Measurements from ENCODE around the gene SEPTIN5.
A peak's percentile ranks its signal among the peaks of the same experiment; 100 is the strongest.
"Not testable (repeated sequence)": the region's sequence is repeated elsewhere in the genome, so short reads cannot be mapped to it uniquely, and the experiment has no call there.

The SEPTIN5 gene

GRCh38 chr22:19720150-19720827, 6.0 kb downstream of the SEPTIN5 start:
- no peak for DNase-seq (ENCODE audit: low spot score)

GRCh38 chr22:19720999-19721329, 6.7 kb downstream of the SEPTIN5 start:
- DNase-seq (ENCODE audit: low spot score) = no peak

GRCh38 chr22:19721330-19722177, 7.3 kb downstream of the SEPTIN5 start:
- no peak for DNase-seq (ENCODE audit: low spot score)

DNA sequence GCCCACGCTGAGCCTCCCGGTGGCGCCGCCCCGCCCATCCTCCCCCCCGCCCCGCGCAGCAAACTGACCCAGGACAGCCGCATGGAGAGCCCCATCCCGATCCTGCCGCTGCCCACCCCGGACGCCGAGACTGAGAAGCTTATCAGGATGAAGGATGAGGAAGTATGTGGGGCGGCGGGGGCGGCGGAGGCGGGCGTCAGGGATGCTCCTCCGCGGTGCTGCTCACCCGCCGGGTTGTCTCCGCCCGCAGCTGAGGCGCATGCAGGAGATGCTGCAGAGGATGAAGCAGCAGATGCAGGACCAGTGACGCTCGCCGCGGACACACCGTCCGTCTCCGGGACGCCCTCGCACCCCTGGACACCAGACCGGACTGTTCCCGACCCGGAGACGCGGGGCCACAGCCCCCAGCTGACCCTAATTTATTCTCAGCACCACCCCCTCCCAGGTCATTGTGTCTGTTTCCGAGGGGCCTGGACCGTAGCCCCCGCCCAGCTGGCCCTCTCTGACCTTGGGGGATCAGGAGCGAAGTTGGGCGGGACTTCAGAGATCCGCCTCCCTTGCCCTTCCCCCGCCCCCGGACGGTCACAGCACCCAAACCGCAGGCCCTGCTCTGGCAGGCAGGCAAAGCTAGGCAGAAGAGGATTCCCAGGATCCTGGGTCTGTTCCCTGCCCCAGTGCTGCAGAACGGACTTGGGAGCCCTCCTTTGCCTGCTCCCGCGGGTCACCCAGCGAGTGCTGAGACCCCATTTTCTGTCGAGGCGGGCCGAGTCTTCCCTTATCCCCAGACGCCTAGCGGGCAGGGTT, 8.1 kb downstream of the SEPTIN5 start:
- DNase-seq (ENCODE audit: low spot score) = no peak

GRCh38 chr22:19722982-19723231, 8.6 kb downstream of the SEPTIN5 start:
- no peak for DNase-seq (ENCODE audit: low spot score)

GRCh38 chr22:19723232-19723982, 9.1 kb downstream of the SEPTIN5 start, which contains the start of gene GP1BB:
GP1BB (plus strand) TSS chr22:19723539; CDS start chr22:19723570, 31 bp downstream.
- no peak for DNase-seq (ENCODE audit: low spot score)

- no peak for DNase-seq (ENCODE audit: low spot score)
Observed at GRCh38 chr22:19723983-19724827, 9.9 kb downstream of the SEPTIN5 start.

GRCh38 chr22:19724927-19725661, 10.8 kb downstream of the SEPTIN5 start:
- DNase-seq (ENCODE audit: low spot score) = no peak

DNA sequence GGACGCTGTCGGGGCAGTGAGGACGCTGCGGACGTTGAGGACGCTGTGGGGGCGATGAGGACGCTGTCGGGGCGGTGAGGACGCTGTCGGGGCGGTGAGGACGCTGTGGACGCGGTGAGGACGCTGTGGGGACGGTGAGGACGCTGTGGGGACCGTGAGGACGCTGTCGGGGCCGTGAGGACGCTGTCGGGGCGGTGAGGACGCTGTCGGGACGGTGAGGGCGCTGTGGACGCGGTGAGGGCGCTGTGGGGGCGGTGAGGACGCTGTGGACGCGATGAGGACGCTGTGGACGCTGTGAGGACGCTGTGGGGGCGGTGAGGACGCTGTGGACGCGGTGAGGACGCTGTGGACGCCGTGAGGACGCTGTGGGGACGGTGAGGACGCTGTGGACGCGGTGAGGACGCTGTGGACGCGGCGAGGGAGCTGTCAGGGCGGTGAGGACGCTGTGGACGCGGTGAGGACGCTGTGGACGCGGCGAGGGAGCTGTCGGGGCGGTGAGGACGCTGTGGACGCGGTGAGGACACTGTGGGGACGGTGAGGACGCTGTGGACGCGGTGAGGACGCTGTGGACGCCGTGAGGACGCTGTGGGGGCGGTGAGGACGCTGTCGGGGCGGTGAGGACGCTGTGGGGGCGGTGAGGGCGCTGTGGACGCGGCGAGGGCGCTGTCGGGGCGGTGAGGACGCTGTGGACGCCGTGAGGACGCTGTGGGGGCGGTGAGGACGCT, 11.9 kb downstream of the SEPTIN5 start:
- DNase-seq (ENCODE audit: low spot score) = not testable (repeated sequence)

GRCh38 chr22:19727310-19728150, 13.2 kb downstream of the SEPTIN5 start:
- DNase-seq (ENCODE audit: low spot score) = no peak

- no peak for DNase-seq (ENCODE audit: low spot score)
Observed at GRCh38 chr22:19728271-19728670, 14.0 kb downstream of the SEPTIN5 start.

GRCh38 chr22:19728836-19729235, 14.5 kb downstream of the SEPTIN5 start:
- no peak for DNase-seq (ENCODE audit: low spot score)

- no peak for DNase-seq (ENCODE audit: low spot score)
Observed at GRCh38 chr22:19729507-19729906, 15.2 kb downstream of the SEPTIN5 start.

GRCh38 chr22:19730198-19730597, 15.9 kb downstream of the SEPTIN5 start:
- no peak for DNase-seq (ENCODE audit: low spot score)

- peak; percentile 73 for DNase-seq (ENCODE audit: low spot score)
Observed at GRCh38 chr22:19730655-19731360, 16.5 kb downstream of the SEPTIN5 start.

DNA sequence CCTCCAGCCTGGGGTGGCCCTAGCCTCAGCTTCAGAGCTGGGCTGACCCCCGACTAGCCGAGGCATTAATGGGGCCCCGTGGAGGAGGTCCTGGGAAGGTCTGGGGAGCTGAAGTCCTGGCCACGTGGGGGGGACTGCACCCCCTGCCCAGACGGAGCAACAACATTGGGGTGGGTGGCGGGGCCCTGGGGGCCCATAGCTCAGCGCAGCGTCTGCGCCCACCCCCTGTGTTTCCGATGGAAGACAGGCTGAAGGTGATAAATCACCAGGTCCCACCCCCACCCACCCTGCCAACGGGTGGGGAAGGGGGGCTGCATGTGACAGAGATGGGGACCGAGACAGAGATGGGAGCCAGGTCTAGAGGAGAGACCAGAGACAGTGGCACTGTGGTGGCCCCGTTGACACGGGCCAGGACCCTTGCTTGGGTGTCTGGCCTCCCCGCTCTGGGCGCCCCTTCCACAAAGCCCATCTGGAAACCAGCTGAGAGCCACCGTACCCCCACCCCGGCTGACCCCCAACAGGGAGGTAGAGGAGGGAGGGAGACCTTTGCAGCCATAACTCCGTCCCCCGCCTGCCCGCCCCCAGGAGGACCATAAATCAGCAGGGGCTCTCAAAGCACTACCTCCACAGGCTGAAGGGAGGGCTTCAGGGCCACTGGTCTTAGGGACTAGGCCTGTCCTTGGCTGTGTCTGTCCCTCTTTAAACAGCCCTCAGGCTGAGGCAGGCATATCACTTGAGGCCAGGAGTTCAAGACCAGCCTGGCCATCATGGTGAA, 17.2 kb downstream of the SEPTIN5 start:
- DNase-seq (ENCODE audit: low spot score) = no peak

- DNase-seq (ENCODE audit: low spot score) = no peak
Observed at GRCh38 chr22:19732403-19733113, 18.3 kb downstream of the SEPTIN5 start.

Measured in CD4-positive, alpha-beta T cell treated with Interleukin-6 at 100 ng/mL for 8 hours (primary cell).